OCI-LY1 (cell line): ENCODE measurements around the gene CHD1.

Source experiments
- H2AFZ ChIP-seq: fragments of 200-600 bp; sonication (generic), shearing (Covaris generic); 2 replicates; pipeline ENCODE4 v1.6.0; 2014; ENCODE audit warnings: antibody characterized with exemption, mild to moderate bottlenecking, low read length
- H3F3A ChIP-seq: fragments of 200-600 bp; sonication (generic), shearing (Covaris generic); 2 replicates; pipeline ENCODE4 v1.6.0; 2014; ENCODE audit warnings: mild to moderate bottlenecking, antibody characterized with exemption, low read length, moderate library complexity; ENCODE audit not compliant: insufficient read depth
- H3K27ac ChIP-seq: fragments of 200-600 bp; sonication (generic); 2 replicates; pipeline ENCODE4 v1.5.1; 2014; ENCODE audit warnings: low read length, mixed run types, mild to moderate bottlenecking, low read depth; ENCODE audit not compliant: poor library complexity, severe bottlenecking
- H3K27me3 ChIP-seq: fragments of 200-600 bp; sonication (generic); 2 replicates; pipeline ENCODE4 v1.6.0; 2014; ENCODE audit warnings: antibody characterized with exemption, mild to moderate bottlenecking, low read length, moderate library complexity; ENCODE audit not compliant: insufficient read depth
- H3K36me3 ChIP-seq: fragments of 200-600 bp; sonication (generic); 2 replicates; pipeline ENCODE4 v1.6.1; 2014; ENCODE audit warnings: mild to moderate bottlenecking, antibody characterized with exemption, low read length, moderate library complexity, mixed read lengths; ENCODE audit not compliant: insufficient read depth
- H3K4me1 ChIP-seq: fragments of 200-600 bp; sonication (generic); 2 replicates; pipeline ENCODE4 v1.5.1; 2014; ENCODE audit warnings: mild to moderate bottlenecking, low read length, moderate library complexity; ENCODE audit not compliant: insufficient read depth, severe bottlenecking
- H3K4me2 ChIP-seq: fragments of 200-600 bp; sonication (generic), shearing (Covaris generic); 2 replicates; pipeline ENCODE4 v1.6.1; 2014; ENCODE audit warnings: low read length
- H3K4me3 ChIP-seq: fragments of 200-600 bp; sonication (generic); 2 replicates; pipeline ENCODE4 v1.5.1; 2014; ENCODE audit warnings: low read length, low read depth, mild to moderate bottlenecking, mixed read lengths; ENCODE audit not compliant: poor library complexity, severe bottlenecking
- H3K79me2 ChIP-seq: fragments of 200-600 bp; shearing (Covaris generic); 2 replicates; pipeline ENCODE4 v1.6.1; 2016; ENCODE audit warnings: mixed run types, low read length, mixed read lengths; ENCODE audit not compliant: insufficient read depth
- H3K9ac ChIP-seq: fragments of 200-600 bp; sonication (generic), shearing (Covaris generic); 2 replicates; pipeline ENCODE4 v1.6.1; 2014; ENCODE audit warnings: mild to moderate bottlenecking, low read length, mixed read lengths
- H3K9me2 ChIP-seq: fragments of 200-600 bp; sonication (generic), shearing (Covaris generic); 2 replicates; pipeline ENCODE4 v1.6.1; 2014; ENCODE audit warnings: low read depth, mild to moderate bottlenecking, low read length, mixed read lengths
- H3K9me3 ChIP-seq: fragments of 200-600 bp; shearing (Covaris generic); 2 replicates; pipeline ENCODE4 v1.6.1; 2014; ENCODE audit warnings: low read length, mixed read lengths
- H4K20me1 ChIP-seq: fragments of 200-600 bp; sonication (generic), shearing (Covaris generic); 2 replicates; pipeline ENCODE4 v1.6.0; 2016; ENCODE audit warnings: mild to moderate bottlenecking, low read length; ENCODE audit not compliant: insufficient read depth
- EZH2 ChIP-seq: fragments of 200-600 bp; sonication (generic), shearing (Covaris generic); IDR thresholded peaks from 2 replicates; pipeline ENCODE4 v1.8.0; 2017; ENCODE audit warnings: borderline replicate concordance, mixed run types, mild to moderate bottlenecking, antibody characterized with exemption, low read length, moderate library complexity, mixed read lengths
- TF ChIP-seq, protein P1 (sequence below): fragments of 200-600 bp; sonication (generic), shearing (Covaris generic); IDR thresholded peaks from 2 replicates; pipeline ENCODE4 v1.5.1; 2017; ENCODE audit warnings: mild to moderate bottlenecking, antibody characterized with exemption, low read length, moderate library complexity, mixed read lengths

CHD1 gene

DNA sequence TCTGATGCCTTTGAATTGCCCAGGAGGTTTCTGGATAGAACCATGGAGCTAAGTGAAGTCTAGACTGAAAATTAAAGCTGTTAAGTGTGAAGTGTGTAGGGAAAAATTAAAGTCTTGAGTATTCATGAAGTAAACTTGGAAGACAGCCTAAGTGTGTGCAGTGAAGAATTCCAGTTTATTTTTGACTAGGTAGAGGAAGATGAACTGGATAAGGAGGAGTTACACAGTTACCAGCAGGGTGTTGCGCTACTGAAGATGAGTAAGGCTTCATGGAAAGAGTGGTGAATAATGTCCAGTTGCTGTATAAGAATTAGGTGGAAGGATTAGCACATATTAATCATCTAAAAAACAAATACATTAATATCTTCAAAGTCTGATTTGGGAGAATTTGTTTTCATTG is 5.7 kb upstream of the CHD1 start:
- H3K27me3 ChIP-seq: no peaks in the 10 kb centered on the region
- H3K79me2 ChIP-seq: no peaks in the 10 kb centered on the region
- H3F3A ChIP-seq: no peaks in the 10 kb centered on the region
- TF ChIP-seq, protein P1, sequence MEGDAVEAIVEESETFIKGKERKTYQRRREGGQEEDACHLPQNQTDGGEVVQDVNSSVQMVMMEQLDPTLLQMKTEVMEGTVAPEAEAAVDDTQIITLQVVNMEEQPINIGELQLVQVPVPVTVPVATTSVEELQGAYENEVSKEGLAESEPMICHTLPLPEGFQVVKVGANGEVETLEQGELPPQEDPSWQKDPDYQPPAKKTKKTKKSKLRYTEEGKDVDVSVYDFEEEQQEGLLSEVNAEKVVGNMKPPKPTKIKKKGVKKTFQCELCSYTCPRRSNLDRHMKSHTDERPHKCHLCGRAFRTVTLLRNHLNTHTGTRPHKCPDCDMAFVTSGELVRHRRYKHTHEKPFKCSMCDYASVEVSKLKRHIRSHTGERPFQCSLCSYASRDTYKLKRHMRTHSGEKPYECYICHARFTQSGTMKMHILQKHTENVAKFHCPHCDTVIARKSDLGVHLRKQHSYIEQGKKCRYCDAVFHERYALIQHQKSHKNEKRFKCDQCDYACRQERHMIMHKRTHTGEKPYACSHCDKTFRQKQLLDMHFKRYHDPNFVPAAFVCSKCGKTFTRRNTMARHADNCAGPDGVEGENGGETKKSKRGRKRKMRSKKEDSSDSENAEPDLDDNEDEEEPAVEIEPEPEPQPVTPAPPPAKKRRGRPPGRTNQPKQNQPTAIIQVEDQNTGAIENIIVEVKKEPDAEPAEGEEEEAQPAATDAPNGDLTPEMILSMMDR: no peak
- TF ChIP-seq EZH2: no peak
- H3K9ac ChIP-seq: no peak overlapping the region
- H4K20me1 ChIP-seq: 0 out of 2 replicates have a peak, but pooled peaks cover 2% of the 10 kb centered on the region
- no peak overlapping the region for H3K4me3 ChIP-seq
- H3K4me2 ChIP-seq: no peak overlapping the region
- H3K27ac ChIP-seq: no peak overlapping the region
- H3K4me1 ChIP-seq: peaks cover 20% of the 10 kb centered on the region
- no peaks in the 10 kb centered on the region for H3K36me3 ChIP-seq
- H2AFZ ChIP-seq: no peak overlapping the region
- H3K9me3 ChIP-seq: no peaks in the 10 kb centered on the region
- H3K9me2 ChIP-seq: no peaks in the 10 kb centered on the region

DNA sequence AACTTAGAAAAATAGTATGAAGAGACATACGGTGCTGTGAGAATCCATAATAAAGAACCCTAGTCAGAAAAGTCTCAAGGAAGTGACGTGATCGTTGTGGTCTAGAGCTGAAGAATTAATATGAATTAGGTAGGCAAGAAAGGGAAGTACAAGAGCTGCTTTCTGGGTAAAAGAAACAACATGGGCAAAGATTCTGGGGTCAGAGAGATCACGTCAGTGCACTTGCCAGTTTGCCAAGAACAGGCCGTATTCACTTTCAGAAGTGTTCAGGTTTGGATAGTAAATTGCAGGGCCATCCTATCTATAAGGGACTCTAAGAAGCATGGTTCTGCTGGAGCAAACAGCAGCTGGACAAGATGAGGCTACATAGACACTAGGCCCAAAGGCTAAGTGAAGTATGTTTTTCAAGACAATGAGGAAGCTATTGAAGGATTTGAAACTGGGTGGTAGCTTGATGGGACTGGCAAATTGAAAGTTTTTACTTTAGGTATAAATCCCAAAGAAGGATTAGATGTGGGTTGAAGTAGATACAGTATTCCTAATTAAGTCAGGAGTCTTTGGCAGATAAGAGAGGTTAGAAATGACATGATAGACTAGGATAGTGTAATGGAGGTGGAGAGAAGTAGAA is 4.8 kb upstream of the CHD1 start:
- Histone ChIP-seq H3K4me3 (no peak overlapping the region), H3K4me1 (peaks cover 20% of the 10 kb centered on the region), H3K36me3 (no peaks in the 10 kb centered on the region), H4K20me1 (0 out of 2 replicates have a peak, but pooled peaks cover 2% of the 10 kb centered on the region), H3K27me3 (no peaks in the 10 kb centered on the region), H3K4me2 (peak overlapping the region; percentile 1; the same call in 1 of the 2 replicates), H3K9ac (no peak overlapping the region), H3K9me2 (no peaks in the 10 kb centered on the region), H3K79me2 (no peaks in the 10 kb centered on the region), H3K27ac (peak overlapping the region; percentile 32), H2AFZ (no peak overlapping the region), H3F3A (no peaks in the 10 kb centered on the region), H3K9me3 (no peaks in the 10 kb centered on the region)
- TF ChIP-seq, protein P1: no peak
- no peak for TF ChIP-seq EZH2

DNA sequence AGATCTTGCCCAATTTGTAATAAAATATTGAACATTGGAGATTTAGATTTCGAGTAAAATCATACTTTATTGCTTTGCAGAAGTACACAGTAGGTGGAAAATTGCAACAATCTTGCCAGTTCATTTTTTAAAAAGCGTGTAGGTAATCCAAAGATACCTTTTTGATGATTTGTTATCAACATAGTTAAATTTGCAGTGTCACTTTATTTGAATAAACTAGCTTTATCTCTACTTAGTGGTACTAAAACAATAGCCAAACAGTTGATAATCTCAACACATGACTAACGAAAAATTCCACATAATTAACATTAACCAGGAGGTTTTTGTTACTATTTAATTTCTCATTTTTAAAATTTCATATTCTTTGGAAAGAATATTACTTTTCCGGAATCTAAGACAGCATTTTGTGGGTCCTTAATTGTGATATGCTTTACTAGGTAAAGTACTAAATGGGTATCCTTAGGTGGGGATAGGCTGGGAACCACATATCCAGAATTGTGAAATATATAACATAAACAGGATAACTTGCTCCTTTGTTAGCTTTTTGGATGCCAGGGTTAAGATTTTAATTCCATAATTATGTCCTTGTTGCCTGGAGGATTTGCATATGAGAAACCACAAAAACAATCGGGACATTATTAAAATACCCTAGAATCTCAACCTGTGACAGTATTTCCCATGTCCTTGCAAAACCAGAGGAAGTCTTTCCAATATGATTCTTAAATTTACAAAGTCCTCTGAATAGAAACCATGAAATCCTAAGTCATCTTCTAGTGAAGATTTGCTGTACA is 2.4 kb upstream of the CHD1 start:
- H3K36me3 ChIP-seq: peaks cover under 1% of the 10 kb centered on the region; the same call in 1 of the 2 replicates
- TF ChIP-seq, protein P1: no peak
- TF ChIP-seq EZH2: no peak
- H3K9ac ChIP-seq: no peak overlapping the region
- H4K20me1 ChIP-seq: 0 out of 2 replicates have a peak, but pooled peaks cover 2% of the 10 kb centered on the region
- H3K4me2 ChIP-seq: no peak overlapping the region
- no peak overlapping the region for H3K4me3 ChIP-seq
- H3K27ac ChIP-seq: no peak overlapping the region
- H3K27me3 ChIP-seq: no peaks in the 10 kb centered on the region
- H3K9me2 ChIP-seq: no peaks in the 10 kb centered on the region
- H3K79me2 ChIP-seq: peaks cover 16% of the 10 kb centered on the region
- H2AFZ ChIP-seq: no peak overlapping the region
- H3K4me1 ChIP-seq: peaks cover 34% of the 10 kb centered on the region
- H3F3A ChIP-seq: no peaks in the 10 kb centered on the region
- H3K9me3 ChIP-seq: no peaks in the 10 kb centered on the region
